H1 (cell line): Measurements from ENCODE around the gene GAS7. TPM values are rescaled to one million over a fixed set of nuclear protein-coding genes. Genes with fewer than 3 reads are reported as not detected.

ENCODE experiments used
- CTCF ChIA-PET: fragments of 300-600 bp; sonication (Branson Sonifier 250); formaldehyde crosslinking; loops from one replicate; lab custom pipeline; 2021; ENCODE audit not compliant: partially characterized antibody; lab: Charles Lee
- POLR2A ChIA-PET: fragments of 300-600 bp; sonication (Branson Sonifier 250); formaldehyde crosslinking; loops from one replicate; lab custom pipeline; 2021; ENCODE audit warnings: inconsistent platforms; ENCODE audit not compliant: partially characterized antibody; lab: Charles Lee
- DNase-seq, 2 experiments: peaks; one replicate each; pipeline versions ENCODE4 v3.0.0 to v3.0.0-alpha.2; 2010 to 2022; ENCODE audit warnings: low spot score in 2 of 2, low read depth in 1 of 2, mixed read lengths in 1 of 2
- FAIRE-seq: peaks from 2 replicates; lab custom pipeline; 2011; peaks lifted over from hg19 to GRCh38; lab: Jason Lieb, UNC
- H2AFZ ChIP-seq: 2 replicates; pipeline ENCODE4 v1.8.1; 2012; ENCODE audit warnings: low read length, inconsistent platforms
- H2AK5ac ChIP-seq: 2 replicates; pipeline ENCODE4 v1.6.1; 2013; ENCODE audit warnings: low read depth, low read length
- H2BK120ac ChIP-seq: replicated peaks from 2 replicates; pipeline ENCODE3; 2013; ENCODE audit warnings: low read depth, low read length, inconsistent platforms
- H2BK12ac ChIP-seq: 2 replicates; pipeline ENCODE4 v1.6.1; 2013; ENCODE audit warnings: low read depth, low read length
- H2BK15ac ChIP-seq: 2 replicates; pipeline ENCODE4 v1.6.1; 2013; ENCODE audit warnings: low read length
- H2BK20ac ChIP-seq: 2 replicates; pipeline ENCODE4 v1.6.1; 2013; ENCODE audit warnings: low read length
- H2BK5ac ChIP-seq: 2 replicates; pipeline ENCODE4 v1.6.1; 2013; ENCODE audit warnings: low read depth, low read length
- H3K14ac ChIP-seq: 2 replicates; pipeline ENCODE4 v1.6.1; 2013; ENCODE audit warnings: inconsistent platforms; ENCODE audit not compliant: insufficient read length
- H3K18ac ChIP-seq: 2 replicates; pipeline ENCODE4 v1.6.1; 2013; ENCODE audit warnings: low read length; ENCODE audit errors: extremely low read depth
- H3K23ac ChIP-seq: 2 replicates; pipeline ENCODE4 v1.6.1; 2013; ENCODE audit warnings: inconsistent platforms; ENCODE audit not compliant: insufficient read length
- H3K23me2 ChIP-seq: 2 replicates; pipeline ENCODE4 v1.6.1; 2013; ENCODE audit warnings: low read depth, low read length
- H3K27ac ChIP-seq: 2 replicates; pipeline ENCODE4 v1.6.1; 2011; ENCODE audit warnings: low read depth, low read length, inconsistent platforms
- H3K27me3 ChIP-seq, 4 experiments: replicated peaks in 1 of 4; 1 replicate in 1 of 4; 2 replicates in 3 of 4; pipeline versions ENCODE4 v1.6.1 to v1.8.1; 2011 to 2013; ENCODE audit warnings: low read length in 3 of 4, mild to moderate bottlenecking in 3 of 4, inconsistent platforms in 2 of 4, mixed read lengths in 2 of 4, moderate library complexity in 1 of 4; ENCODE audit not compliant: control insufficient read depth in 3 of 4, insufficient read depth in 3 of 4; ENCODE audit errors: extremely low read depth in 1 of 4
- H3K36me3 ChIP-seq, 4 experiments: 2 replicates each; pipeline versions ENCODE4 v1.6.1 to v1.8.1; 2011 to 2013; ENCODE audit warnings: mild to moderate bottlenecking in 4 of 4, low read length in 3 of 4, moderate library complexity in 2 of 4, control low read depth in 1 of 4, inconsistent platforms in 1 of 4; ENCODE audit not compliant: insufficient read depth in 4 of 4, control insufficient read depth in 2 of 4
- H3K4ac ChIP-seq: replicated peaks from 2 replicates; pipeline ENCODE3; 2013; ENCODE audit warnings: low read length, low read depth, mixed read lengths, inconsistent platforms; ENCODE audit not compliant: insufficient read length
- H3K4me1 ChIP-seq, 4 experiments: replicated peaks in 1 of 4; 1 replicate in 1 of 4; 2 replicates in 3 of 4; pipeline versions ENCODE4 v1.6.1 to v1.8.1; 2011 to 2013; ENCODE audit warnings: low read length in 3 of 4, inconsistent platforms in 2 of 4, mixed read lengths in 1 of 4; ENCODE audit not compliant: insufficient read depth in 4 of 4, control insufficient read depth in 3 of 4
- H3K4me2 ChIP-seq, 2 experiments: 2 replicates each; pipeline versions ENCODE4 v1.6.1 to v1.8.1; 2011 to 2013; ENCODE audit warnings: low read depth in 2 of 2, low read length in 2 of 2, control low read depth in 1 of 2, inconsistent platforms in 1 of 2, mild to moderate bottlenecking in 1 of 2; ENCODE audit not compliant: insufficient read depth in 1 of 2
- H3K4me3 ChIP-seq, 4 experiments: fragments of 200-600, 300-600 bp in 1 of 4; sonication (generic), shearing (Covaris generic), sonication (Bioruptor Twin) in 1 of 4; 2 replicates each; pipeline versions ENCODE4 v1.5.1 to v1.8.1; 2011 to 2016; ENCODE audit warnings: low read length in 4 of 4, low read depth in 3 of 4, control low read depth in 2 of 4, inconsistent platforms in 2 of 4, mild to moderate bottlenecking in 2 of 4, mixed read lengths in 1 of 4, moderate library complexity in 1 of 4; ENCODE audit not compliant: insufficient read depth in 2 of 4; ENCODE audit errors: extremely low read depth in 1 of 4
- H3K56ac ChIP-seq: replicated peaks from 2 replicates; pipeline ENCODE3; 2013; ENCODE audit warnings: low read depth, mild to moderate bottlenecking, mixed read lengths, low read length, inconsistent platforms; ENCODE audit not compliant: insufficient read length
- H3K79me1 ChIP-seq: 2 replicates; pipeline ENCODE4 v1.6.1; 2013; ENCODE audit warnings: low read depth, low read length, control low read depth
- H3K79me2 ChIP-seq, 2 experiments: 2 replicates each; pipeline versions ENCODE4 v1.6.1 to v1.8.1; 2012 to 2013; ENCODE audit warnings: low read length in 2 of 2, mild to moderate bottlenecking in 2 of 2, inconsistent platforms in 1 of 2; ENCODE audit not compliant: insufficient read depth in 2 of 2, control insufficient read depth in 1 of 2
- H3K9ac ChIP-seq, 4 experiments: replicated peaks in 1 of 4; 1 replicate in 1 of 4; 2 replicates in 3 of 4; pipeline versions ENCODE4 v1.6.1 to v1.8.1; 2011 to 2013; ENCODE audit warnings: low read depth in 3 of 4, low read length in 3 of 4, control low read depth in 2 of 4, mild to moderate bottlenecking in 2 of 4, moderate library complexity in 2 of 4, inconsistent platforms in 1 of 4; ENCODE audit errors: extremely low read depth in 1 of 4
- H3K9me3 ChIP-seq, 2 experiments: 2 replicates each; pipeline versions ENCODE4 v1.6.1 to v1.8.1; 2012 to 2013; ENCODE audit warnings: mild to moderate bottlenecking in 2 of 2, moderate library complexity in 2 of 2, control low read depth in 1 of 2, inconsistent platforms in 1 of 2, low read depth in 1 of 2, low read length in 1 of 2, mixed read lengths in 1 of 2; ENCODE audit not compliant: insufficient read depth in 2 of 2
- H4K20me1 ChIP-seq, 2 experiments: replicated peaks in 1 of 2; 2 replicates each; pipeline versions ENCODE3 to v1.8.1; 2011 to 2013; ENCODE audit warnings: inconsistent platforms in 2 of 2, low read length in 2 of 2, mild to moderate bottlenecking in 1 of 2; ENCODE audit not compliant: insufficient read depth in 2 of 2, control insufficient read depth in 1 of 2
- H4K5ac ChIP-seq: 2 replicates; pipeline ENCODE4 v1.6.1; 2013; ENCODE audit warnings: low read length, low read depth, mixed read lengths, inconsistent platforms; ENCODE audit not compliant: insufficient read length
- H4K8ac ChIP-seq: 2 replicates; pipeline ENCODE4 v1.8.0; 2013; ENCODE audit warnings: mild to moderate bottlenecking, moderate library complexity, low read length, inconsistent platforms; ENCODE audit not compliant: insufficient read depth; ENCODE audit errors: extremely low read depth
- H4K91ac ChIP-seq: replicated peaks from 2 replicates; pipeline ENCODE3; 2013; ENCODE audit warnings: low read length, mixed read lengths, inconsistent platforms; ENCODE audit not compliant: insufficient read length
- RNF2 ChIP-seq: fragments of 200-900, 300-1000 bp; sonication (generic); IDR thresholded peaks from 2 replicates; pipeline ENCODE4 v1.7.1; 2016; ENCODE audit warnings: borderline replicate concordance, low read depth, mild to moderate bottlenecking, antibody characterized with exemption, low read length; ENCODE audit not compliant: poor library complexity, severe bottlenecking; ENCODE audit errors: missing control alignments
- RXRA ChIP-seq: IDR thresholded peaks from 2 replicates; pipeline ENCODE4 v1.6.1; 2011; ENCODE audit warnings: low read depth, mild to moderate bottlenecking, low read length, moderate library complexity; ENCODE audit not compliant: insufficient read depth
- SRF ChIP-seq: IDR thresholded peaks from 2 replicates; pipeline ENCODE4 v1.6.1; 2011; ENCODE audit warnings: mild to moderate bottlenecking, low read depth, low read length, moderate library complexity
- WGBS, 2 experiments: shearing (Covaris generic) in 1 of 2; methylation state at CpG; one replicate each; pipeline versions ENCODE4 v1.1.6 to v1.1.7; 2013 to 2015; ENCODE audit warnings: low lambda C conversion rate in 2 of 2, mixed read lengths in 2 of 2, inconsistent platforms in 1 of 2, low coverage in 1 of 2, missing lambda C conversion rate in 1 of 2; ENCODE audit not compliant: insufficient replicate concordance in 2 of 2, insufficient coverage in 1 of 2, insufficient read length in 1 of 2; ENCODE audit errors: extremely low coverage in 1 of 2, missing lambda C conversion rate in 1 of 2; 5-methylcytosine and 5-hydroxymethylcytosine counted together
- polyA plus RNA-seq, 7 experiments: library from polyadenylated mRNA; depleted of rRNA in 3 of 7; stranded (reverse) in 5 of 7; unstranded in 2 of 7; fragments of >200 nt in 5 of 7; fragments of 200-250 nt in 2 of 7; gene quantifications; 1 replicate in 5 of 7; 2 replicates in 1 of 7; 4 replicates in 1 of 7; pipeline versions ENCODE4 v1.2.1 to v1.2.3, GENCODE V29; 2011 to 2013; ENCODE audit warnings: missing spikeins in 2 of 7, mixed read lengths in 2 of 7
- total RNA-seq: library from RNA; stranded (reverse); fragmentation: NEBNext Ultra II Directional; extraction: Animal tissue kit (Norgen Biotek cat#: 25700); gene quantifications from 2 replicates; pipeline ENCODE4 v1.2.1, GENCODE V29; 2021

Gene GAS7
- total and polyA plus RNA-seq, 2 of the 8 experiments (the other 6 are each of a cell fraction or from before 2014, with no cell fraction given), result 5.0 to 14.5 TPM

DNA sequence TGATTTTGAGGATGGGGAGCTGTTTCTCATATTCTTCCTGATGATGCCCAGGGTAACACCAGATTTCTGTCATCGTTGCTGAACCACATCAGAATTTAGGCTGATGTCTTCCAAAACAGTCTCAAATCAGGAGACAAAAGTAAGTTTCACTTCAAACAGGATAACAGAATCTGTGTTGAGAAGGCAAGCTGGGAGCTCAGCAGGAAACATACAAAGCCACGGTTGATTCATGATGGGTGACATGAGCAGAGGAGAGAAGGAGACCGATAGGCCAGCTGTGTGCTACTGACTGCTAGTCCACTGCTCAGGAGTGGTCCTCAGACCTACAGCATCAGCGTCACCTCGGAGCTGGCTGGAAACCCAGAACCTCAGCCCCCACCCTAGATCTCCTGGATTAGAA, 230.4 kb downstream of the GAS7 start:
- DNase-seq (no peak), FAIRE-seq (no peak)
- no peak overlapping the region for H3K9ac ChIP-seq
- no peak overlapping the region for H3K27ac ChIP-seq
- no peak overlapping the region for H3K56ac ChIP-seq
- no peaks in the 10 kb centered on the region for H3K27me3 ChIP-seq
- WGBS, 2 experiments, result 70% methylated on average over 5 of the region's 5 CpGs; no CpG with 5 or more reads in 1 of the 2 experiments
- H3K79me2 ChIP-seq, result no peaks in the 10 kb centered on the region
- no peak overlapping the region for H3K4me3 ChIP-seq
- H4K5ac ChIP-seq, result no peak overlapping the region
- H4K8ac ChIP-seq, result no peak overlapping the region
- no peaks in the 10 kb centered on the region for H4K20me1 ChIP-seq
- no peaks in the 10 kb centered on the region for H3K36me3 ChIP-seq
- H3K79me1 ChIP-seq, result no peaks in the 10 kb centered on the region
- H2BK20ac ChIP-seq, result no peak overlapping the region
- POLR2A ChIA-PET, result no interaction called here
- no peaks in the 10 kb centered on the region for H3K23me2 ChIP-seq
- H4K91ac ChIP-seq, result no peak overlapping the region
- H3K23ac ChIP-seq, result no peak overlapping the region
- H2AK5ac ChIP-seq, result no peak overlapping the region
- H3K4me1 ChIP-seq, result peaks cover 0 to 2% (median 0%) of the 10 kb centered on the region in 4 experiments; a peak in 1 of 7 replicates
- H3K14ac ChIP-seq, result no peak overlapping the region
- no peak overlapping the region for H2BK5ac ChIP-seq
- no peaks in the 10 kb centered on the region for H3K9me3 ChIP-seq
- H3K4me2 ChIP-seq, result no peak overlapping the region
- no peak overlapping the region for H3K18ac ChIP-seq
- no peak overlapping the region for H2BK15ac ChIP-seq
- H2BK12ac ChIP-seq, result no peak overlapping the region
- H2BK120ac ChIP-seq, result no peak overlapping the region
- no peak overlapping the region for H2AFZ ChIP-seq
- CTCF ChIA-PET, result interaction anchor here (0.5 to 8.9 kb wide), 10 partner anchors 9 to 650 kb away, joined by 3 to 140 read pairs (median 4); no protein-coding TSS in a partner anchor
- no peak overlapping the region for H3K4ac ChIP-seq
- TF ChIP-seq RNF2 (no peak), RXRA (no peak), SRF (no peak)
